ENCODE measurements around the gene IFT80. TPM values are rescaled to one million over a fixed set of nuclear protein-coding genes. Genes with fewer than 3 reads are reported as not detected.

The IFT80 gene
- total RNA-seq, 1 experiment from 2014 or later = 26.3 TPM

DNA sequence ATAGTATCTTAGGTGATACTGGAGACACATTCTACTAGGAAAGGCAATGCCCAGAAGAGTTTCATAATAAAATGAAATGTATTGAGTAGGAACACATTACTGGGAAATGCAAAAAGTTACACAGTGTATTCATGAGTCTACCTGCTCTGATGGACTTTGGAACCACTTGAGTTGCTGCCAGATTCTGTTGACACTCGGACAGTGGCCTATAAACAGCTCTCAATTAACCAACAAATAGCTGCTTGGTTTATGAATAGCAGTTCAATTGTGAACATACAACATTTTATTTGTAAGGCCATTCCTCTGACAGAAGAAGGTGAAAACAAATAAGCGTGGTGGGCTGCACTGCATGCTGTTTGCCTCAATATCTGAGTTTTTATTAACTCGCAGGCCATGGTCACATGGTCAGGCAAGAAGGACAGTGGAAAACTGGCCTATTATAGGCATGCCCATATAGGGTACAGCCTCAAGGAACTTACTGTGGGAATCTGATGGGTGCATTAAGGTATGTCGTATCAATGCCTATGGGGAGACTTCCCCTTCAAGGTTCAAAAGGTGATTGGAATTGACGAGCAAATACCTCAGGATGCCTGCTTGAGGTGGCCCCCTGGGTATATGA is 107.6 kb downstream of the IFT80 start:
- Histone ChIP-seq H3K4me2 (ENCODE audit: low read length) (no peak overlapping the region), H3K9ac (ENCODE audit: low read length) (no peak overlapping the region), H3K9me3 (ENCODE audit: control insufficient read depth in 1 of 2, insufficient read depth in 1 of 2, low read depth in 1 of 2, low read length in 2 of 2) (no peaks in the 10 kb centered on the region), H3K27ac (ENCODE audit: low read depth, low read length) (no peak overlapping the region), H2AFZ (ENCODE audit: low read depth, low read length, poor library complexity, severe bottlenecking) (no peak overlapping the region), H3K79me2 (ENCODE audit: insufficient read depth, low read length) (no peaks in the 10 kb centered on the region), H3K4me3 (replicated peaks in 1 of 2; ENCODE audit: low read depth in 1 of 2, low read length in 2 of 2) (no peak overlapping the region), H4K20me1 (ENCODE audit: insufficient read depth) (no peaks in the 10 kb centered on the region), H3K9me2 (ENCODE audit: insufficient read depth) (no peaks in the 10 kb centered on the region), H3K4me1 (ENCODE audit: control insufficient read depth in 1 of 2, insufficient read depth in 2 of 2, low read length in 2 of 2) (no peaks in the 10 kb centered on the region), H3K36me3 (ENCODE audit: control insufficient read depth in 1 of 2, insufficient read depth in 2 of 2, low read length in 2 of 2) (no peaks in the 10 kb centered on the region), H3K27me3 (ENCODE audit: insufficient read depth, low read length) (no peaks in the 10 kb centered on the region)
- TF ChIP-seq YY1 (IDR thresholded peaks at IDR 0.05; ENCODE audit: extremely low read depth, insufficient replicate concordance, low read depth, low read length) (no peak), SP1 (IDR thresholded peaks at IDR 0.05; ENCODE audit: low read depth) (no peak)
- TF ChIP-seq, protein P1, sequence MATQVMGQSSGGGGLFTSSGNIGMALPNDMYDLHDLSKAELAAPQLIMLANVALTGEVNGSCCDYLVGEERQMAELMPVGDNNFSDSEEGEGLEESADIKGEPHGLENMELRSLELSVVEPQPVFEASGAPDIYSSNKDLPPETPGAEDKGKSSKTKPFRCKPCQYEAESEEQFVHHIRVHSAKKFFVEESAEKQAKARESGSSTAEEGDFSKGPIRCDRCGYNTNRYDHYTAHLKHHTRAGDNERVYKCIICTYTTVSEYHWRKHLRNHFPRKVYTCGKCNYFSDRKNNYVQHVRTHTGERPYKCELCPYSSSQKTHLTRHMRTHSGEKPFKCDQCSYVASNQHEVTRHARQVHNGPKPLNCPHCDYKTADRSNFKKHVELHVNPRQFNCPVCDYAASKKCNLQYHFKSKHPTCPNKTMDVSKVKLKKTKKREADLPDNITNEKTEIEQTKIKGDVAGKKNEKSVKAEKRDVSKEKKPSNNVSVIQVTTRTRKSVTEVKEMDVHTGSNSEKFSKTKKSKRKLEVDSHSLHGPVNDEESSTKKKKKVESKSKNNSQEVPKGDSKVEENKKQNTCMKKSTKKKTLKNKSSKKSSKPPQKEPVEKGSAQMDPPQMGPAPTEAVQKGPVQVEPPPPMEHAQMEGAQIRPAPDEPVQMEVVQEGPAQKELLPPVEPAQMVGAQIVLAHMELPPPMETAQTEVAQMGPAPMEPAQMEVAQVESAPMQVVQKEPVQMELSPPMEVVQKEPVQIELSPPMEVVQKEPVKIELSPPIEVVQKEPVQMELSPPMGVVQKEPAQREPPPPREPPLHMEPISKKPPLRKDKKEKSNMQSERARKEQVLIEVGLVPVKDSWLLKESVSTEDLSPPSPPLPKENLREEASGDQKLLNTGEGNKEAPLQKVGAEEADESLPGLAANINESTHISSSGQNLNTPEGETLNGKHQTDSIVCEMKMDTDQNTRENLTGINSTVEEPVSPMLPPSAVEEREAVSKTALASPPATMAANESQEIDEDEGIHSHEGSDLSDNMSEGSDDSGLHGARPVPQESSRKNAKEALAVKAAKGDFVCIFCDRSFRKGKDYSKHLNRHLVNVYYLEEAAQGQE (IDR thresholded peaks at IDR 0.05; ENCODE audit: low read depth) = no peak
- TF ChIP-seq, protein P2, sequence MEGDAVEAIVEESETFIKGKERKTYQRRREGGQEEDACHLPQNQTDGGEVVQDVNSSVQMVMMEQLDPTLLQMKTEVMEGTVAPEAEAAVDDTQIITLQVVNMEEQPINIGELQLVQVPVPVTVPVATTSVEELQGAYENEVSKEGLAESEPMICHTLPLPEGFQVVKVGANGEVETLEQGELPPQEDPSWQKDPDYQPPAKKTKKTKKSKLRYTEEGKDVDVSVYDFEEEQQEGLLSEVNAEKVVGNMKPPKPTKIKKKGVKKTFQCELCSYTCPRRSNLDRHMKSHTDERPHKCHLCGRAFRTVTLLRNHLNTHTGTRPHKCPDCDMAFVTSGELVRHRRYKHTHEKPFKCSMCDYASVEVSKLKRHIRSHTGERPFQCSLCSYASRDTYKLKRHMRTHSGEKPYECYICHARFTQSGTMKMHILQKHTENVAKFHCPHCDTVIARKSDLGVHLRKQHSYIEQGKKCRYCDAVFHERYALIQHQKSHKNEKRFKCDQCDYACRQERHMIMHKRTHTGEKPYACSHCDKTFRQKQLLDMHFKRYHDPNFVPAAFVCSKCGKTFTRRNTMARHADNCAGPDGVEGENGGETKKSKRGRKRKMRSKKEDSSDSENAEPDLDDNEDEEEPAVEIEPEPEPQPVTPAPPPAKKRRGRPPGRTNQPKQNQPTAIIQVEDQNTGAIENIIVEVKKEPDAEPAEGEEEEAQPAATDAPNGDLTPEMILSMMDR (IDR thresholded peaks at IDR 0.05 in 2 of 3, conservative IDR thresholded peaks at IDR 0.05 in 1 of 3; ENCODE audit: borderline replicate concordance in 1 of 3, insufficient read depth in 1 of 3, low read depth in 2 of 3, low read length in 2 of 3) = no peak
- ChIA-PET CTCF (no interaction called here), POLR2A (no interaction called here), RAD21 (ENCODE audit: low non-redundant PET in 1 of 2, low total read pairs in 2 of 2, uncharacterized antibody in 2 of 2, unreplicated experiment in 2 of 2) (no interaction called here)
- DNase-seq (ENCODE audit: low read depth, low spot score) (no peak), ATAC-seq (no peak)
- BruUV-seq (replicated peaks) = no TSS peak
- intact Hi-C loops (cut with micrococcal nuclease) = no loop called here

Measured in HCT116 (cell line).